ENCODE data around the gene CAMTA1.

The CAMTA1 gene

GRCh38 chr1:7198664-7199063 lies 413.4 kb downstream of the CAMTA1 start:
- no peak for DNase-seq (ENCODE audit: low read depth)

GRCh38 chr1:7199077-7199779 lies 414.0 kb downstream of the CAMTA1 start:
- no peak for DNase-seq (ENCODE audit: low read depth)

- peak; percentile 18 for DNase-seq (ENCODE audit: low read depth)
Measured at GRCh38 chr1:7207875-7208646, 422.8 kb downstream of the CAMTA1 start.

DNA sequence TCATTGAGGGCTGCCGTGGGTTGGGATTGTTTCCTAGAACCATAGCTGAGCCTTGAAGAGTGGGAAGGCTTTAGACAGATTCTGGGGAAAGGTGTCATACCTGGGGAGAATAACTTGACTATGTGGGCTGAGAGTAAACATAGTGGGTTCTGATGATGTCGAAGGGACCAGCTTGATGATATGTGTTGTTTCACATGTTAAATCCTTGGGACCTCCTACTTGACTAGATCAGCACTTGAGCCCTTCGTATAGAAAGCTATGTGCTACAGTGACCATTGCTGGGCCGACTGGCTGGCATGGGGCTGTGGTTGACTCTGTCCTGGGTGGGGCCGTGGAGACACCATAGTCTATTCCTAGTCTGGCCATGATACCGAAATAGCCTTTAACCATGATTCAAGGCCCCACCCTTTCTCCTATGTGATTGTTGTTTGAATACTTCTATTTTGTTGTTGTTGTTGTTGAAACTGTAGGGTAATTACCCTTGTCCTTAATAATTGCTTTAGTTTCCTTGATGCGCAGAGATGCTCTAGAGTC lies 423.5 kb downstream of the CAMTA1 start:
- DNase-seq (ENCODE audit: low read depth) = no peak

GRCh38 chr1:7209336-7209735 lies 424.1 kb downstream of the CAMTA1 start:
- no peak for DNase-seq (ENCODE audit: low read depth)

DNA sequence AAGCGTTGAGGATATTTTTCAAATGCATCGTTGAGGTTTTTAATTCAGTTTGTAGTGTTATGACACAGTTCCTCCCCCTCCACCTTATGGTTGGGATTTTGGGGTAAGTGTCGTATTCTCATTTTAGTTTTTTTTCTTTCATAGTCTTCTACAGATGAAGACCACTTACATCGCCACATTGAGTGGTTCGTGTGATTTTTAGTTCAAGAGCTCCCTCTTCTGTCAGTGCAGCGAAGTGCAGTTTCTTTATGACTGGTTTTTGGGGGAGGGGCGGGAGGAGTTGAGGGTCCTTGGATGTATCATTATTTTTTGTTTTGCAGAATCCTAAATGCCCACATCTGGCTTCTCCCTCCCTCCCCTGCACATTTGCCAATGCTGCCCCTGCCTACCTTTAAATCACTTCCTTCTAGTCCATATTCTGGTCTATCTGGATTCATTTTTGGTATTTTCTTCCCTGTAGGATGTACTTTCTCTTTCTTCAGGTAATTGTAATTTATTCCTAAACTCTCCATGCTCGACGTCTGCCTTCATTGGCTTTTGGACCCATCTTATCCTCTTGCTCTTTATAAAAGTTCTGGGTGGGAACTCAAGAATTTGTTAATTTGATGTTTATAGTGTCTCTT lies 433.1 kb downstream of the CAMTA1 start:
- peak; percentile 33 for DNase-seq (ENCODE audit: low read depth)

GRCh38 chr1:7219031-7219430 lies 433.8 kb downstream of the CAMTA1 start:
- DNase-seq (ENCODE audit: low read depth) = no peak

GRCh38 chr1:7220007-7220406 lies 434.8 kb downstream of the CAMTA1 start:
- no peak for DNase-seq (ENCODE audit: low read depth)

DNA sequence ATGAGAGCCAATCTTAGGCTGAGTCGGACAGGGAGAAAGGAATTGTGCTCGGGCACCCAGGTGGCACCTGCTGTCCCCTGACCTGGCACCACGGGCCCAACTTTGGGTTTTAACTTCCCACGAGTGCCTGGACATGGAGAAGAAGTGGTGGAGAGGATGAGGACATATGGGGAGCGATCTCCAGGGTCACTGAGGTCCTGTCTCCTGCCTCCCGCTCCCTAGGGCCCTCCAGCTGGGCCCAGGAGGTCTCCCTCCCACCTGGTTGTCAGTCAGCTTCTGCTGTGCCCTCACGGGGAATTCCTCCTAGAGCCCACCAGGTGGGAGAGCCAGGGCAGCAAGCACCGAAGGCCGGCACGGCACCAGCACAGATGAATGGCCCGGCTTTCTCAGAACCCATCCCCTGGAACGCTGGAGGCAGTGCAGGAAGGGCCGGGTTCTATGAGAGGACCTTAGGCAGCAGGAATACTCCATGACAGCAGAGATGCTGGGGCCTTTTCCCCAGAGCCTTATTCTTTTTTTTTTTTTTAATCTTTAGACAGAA lies 435.5 kb downstream of the CAMTA1 start:
- no peak for DNase-seq (ENCODE audit: low read depth)

GRCh38 chr1:7221826-7222694 lies 436.8 kb downstream of the CAMTA1 start:
- no peak for DNase-seq (ENCODE audit: low read depth)

DNA sequence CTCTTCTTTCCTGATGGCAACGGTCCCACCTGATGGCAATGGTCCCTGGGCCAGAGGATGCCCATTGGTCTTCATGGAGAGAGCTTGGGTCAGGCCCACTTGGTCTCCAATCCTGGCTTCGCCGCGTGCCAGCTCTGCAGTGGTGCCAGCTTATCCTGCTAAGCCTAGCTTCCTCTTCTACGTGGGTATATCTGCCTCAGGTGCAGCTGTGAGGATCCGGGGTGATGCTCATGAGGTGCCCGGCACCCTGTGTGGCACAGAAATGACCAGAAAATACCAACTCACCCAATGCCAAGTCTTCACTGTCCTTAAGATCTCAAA lies 437.4 kb downstream of the CAMTA1 start:
- no peak for DNase-seq (ENCODE audit: low read depth)

DNA sequence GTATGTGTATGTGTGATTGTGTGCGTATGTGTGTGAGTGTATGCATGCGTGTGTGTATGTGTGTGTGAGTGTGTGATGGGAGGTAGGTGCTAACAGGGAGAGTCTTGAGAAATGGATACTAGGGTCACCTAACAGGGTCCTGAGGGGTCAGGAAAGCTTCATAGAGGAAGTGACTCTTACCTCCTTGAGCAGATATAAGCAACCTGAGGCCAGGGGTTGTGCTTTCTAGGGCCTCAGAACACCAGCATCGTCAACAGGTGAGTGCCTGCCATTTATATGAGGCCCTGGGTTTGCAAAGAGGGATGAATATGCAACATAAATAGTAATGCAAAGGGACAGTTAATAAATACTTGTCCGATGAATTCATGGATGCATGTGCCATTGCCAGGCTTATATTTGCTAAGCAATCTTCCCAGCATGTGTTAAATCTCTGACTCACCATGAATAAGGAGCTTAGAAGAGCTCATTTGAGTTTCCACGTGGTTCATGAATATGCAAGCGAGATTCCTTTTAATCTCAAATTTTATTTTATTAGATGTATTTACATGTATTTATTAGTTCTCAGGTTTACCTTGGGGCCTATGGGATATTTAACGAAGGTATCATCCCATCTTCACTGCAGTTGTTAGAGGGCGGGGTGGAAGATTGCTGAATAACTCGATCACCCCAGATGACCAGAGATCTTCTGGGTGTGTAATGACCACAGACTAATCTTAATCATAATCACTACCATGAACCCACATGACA lies 438.3 kb downstream of the CAMTA1 start:
- DNase-seq (ENCODE audit: low read depth) = no peak

DNA sequence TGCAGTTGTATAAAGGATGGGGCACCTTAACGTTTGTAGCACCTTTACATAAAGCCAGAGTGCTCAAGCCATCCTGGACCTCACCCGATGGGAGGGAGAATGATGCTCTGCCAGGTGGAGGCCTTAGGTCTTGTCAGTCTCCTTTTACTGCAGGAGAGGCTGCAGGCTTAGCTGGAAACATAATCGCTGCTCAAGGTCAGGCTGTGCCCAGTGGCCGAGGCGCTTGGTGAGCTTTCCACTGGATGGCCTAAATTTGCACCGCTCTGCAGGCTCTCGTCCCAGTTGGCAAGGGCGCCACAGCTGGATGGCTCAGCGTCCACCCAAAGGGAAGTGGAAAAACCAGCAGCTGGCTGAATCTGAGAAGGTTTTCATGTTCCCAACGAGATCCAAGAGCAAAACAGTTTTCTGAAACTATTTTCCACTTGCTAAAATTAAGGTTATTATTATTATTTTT lies 438.9 kb downstream of the CAMTA1 start:
- no peak for DNase-seq (ENCODE audit: low read depth)

GRCh38 chr1:7224644-7225043 lies 439.4 kb downstream of the CAMTA1 start:
- no peak for DNase-seq (ENCODE audit: low read depth)

DNA sequence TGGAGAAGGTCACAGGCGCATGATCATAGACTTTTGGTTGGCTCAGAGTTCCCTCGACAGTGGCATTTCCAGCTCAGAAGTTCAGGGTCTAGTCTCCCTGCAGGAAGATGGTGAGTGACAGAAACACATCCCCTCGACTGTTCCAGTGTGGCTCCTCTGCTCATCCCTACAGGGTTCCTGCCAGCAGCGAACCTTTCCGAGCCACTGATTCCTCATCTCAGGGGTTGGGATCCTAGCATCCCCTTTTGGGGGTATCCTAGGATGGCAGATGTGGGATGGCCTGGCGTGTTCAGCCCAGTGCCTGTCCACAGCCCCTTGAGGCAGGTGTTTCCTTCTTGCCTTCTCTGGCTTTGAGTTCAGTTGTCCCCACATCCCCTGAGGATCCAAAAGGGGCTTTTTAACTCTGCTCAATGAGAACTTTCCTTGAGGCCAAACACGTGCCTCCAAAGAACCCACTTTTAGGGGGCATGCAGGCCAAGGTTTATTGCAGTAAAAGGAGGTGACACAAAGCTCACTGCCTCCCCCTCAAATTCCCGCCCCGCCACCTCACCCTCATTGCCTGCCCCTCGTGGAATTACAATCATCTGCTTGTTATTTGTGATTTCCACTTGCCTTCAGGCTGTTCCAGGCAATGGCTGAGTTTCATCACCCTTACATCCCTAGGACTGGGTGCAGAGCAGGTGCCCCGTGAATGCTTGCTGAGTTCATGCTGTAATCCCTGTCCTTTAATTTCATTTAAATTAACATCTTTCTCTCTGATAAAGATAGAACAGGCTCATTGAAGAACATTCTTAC lies 440.7 kb downstream of the CAMTA1 start:
- no peak for DNase-seq (ENCODE audit: low read depth)

DNA sequence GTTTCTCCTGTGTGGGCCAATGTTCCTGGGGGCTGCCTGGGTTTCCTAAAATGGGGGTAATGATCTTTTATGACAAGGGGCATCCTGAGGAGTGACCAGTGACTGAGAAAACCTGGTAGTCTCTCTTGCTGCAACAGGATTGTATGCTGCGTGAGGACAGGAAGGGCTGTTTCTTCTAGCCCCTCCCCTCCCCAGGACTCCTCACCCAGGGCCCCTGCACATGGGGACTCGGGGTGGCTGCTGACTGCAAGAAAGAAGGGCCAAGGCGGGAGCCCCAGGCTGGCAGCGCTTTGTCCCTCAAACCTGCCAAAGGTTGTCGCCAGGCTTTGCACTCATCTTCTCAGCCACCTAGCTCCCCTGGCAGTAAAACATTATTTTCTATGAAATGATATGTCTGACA lies 442.4 kb downstream of the CAMTA1 start:
- no peak for DNase-seq (ENCODE audit: low read depth)

- no peak for DNase-seq (ENCODE audit: low read depth)
Measured at GRCh38 chr1:7228252-7228961, 443.2 kb downstream of the CAMTA1 start.

- no peak for DNase-seq (ENCODE audit: low read depth)
Measured at GRCh38 chr1:7229186-7229585, 443.9 kb downstream of the CAMTA1 start.
